ENCODE measurements around the gene PSD.

Gene PSD

DNA sequence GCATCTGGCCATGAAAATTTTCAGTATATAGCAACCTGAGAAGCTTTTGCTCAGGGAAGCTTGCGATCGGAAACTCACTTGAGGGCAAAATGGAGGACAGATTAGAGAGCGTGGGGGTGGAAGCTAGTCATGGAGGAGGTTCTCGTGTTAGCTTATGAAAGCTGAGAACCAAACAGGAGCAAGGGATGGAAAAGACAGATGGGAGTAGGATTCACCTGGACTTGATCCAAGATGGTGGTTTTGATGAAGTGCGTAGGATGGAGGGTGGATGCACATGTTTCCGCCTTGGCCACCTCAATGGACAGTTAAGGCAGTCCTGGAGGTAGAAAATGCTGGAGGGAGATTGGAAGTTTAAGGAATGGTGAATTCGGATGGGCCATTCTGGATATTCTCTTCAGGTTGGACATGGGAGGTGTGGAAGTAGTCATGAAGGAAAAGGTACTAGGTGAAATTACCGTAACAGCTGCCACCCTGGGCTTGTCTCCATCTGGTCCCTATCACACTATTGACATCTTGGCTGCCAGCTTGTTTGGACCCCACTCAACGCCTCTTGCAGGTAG, 39.1 kb upstream of the PSD start:
- Histone ChIP-seq H3K36me3 (ENCODE audit: control insufficient read depth in 2 of 2, insufficient read depth in 1 of 2, low read length in 2 of 2) (peaks cover 6 to 23% of the 10 kb centered on the region in 2 experiments; a peak in 2 of 3 replicates), H3K4me3 (ENCODE audit: low read depth, low read length) (no peak overlapping the region), H3K27ac (ENCODE audit: extremely low read depth, low read depth, low read length) (no peak overlapping the region), H3K4me1 (ENCODE audit: control insufficient read depth, insufficient read depth, low read length) (peaks cover 4% of the 10 kb centered on the region; the same call in 1 of the 2 replicates), H3K9me3 (ENCODE audit: control insufficient read depth, insufficient read depth, low read depth, low read length) (no peaks in the 10 kb centered on the region)
- POLR2A ChIA-PET: no interaction called here
- TF ChIP-seq ZXDB (tag by site-specific recombination; IDR thresholded peaks at IDR 0.05) (no peak), SP3 (tag by site-specific recombination; IDR thresholded peaks at IDR 0.05) (no peak), ZFP69B (tag by site-specific recombination; IDR thresholded peaks at IDR 0.05) (no peak), ZNF677 (tag by site-specific recombination; IDR thresholded peaks at IDR 0.05) (no peak), ZNF121 (tag by site-specific recombination; IDR thresholded peaks at IDR 0.05) (peak; percentile 5; the same call in 1 of the 2 replicates), ZNF585B (tag by site-specific recombination; IDR thresholded peaks at IDR 0.05) (no peak), SP7 (tag by site-specific recombination; IDR thresholded peaks at IDR 0.05) (no peak), YY1 (tag by site-specific recombination; IDR thresholded peaks at IDR 0.05) (no peak), ZFHX2 (tag by site-specific recombination; conservative IDR thresholded peaks at IDR 0.05) (0 out of 2 replicates have a peak, but pooled peaks have one; percentile 10)
- TF ChIP-seq, protein P1, sequence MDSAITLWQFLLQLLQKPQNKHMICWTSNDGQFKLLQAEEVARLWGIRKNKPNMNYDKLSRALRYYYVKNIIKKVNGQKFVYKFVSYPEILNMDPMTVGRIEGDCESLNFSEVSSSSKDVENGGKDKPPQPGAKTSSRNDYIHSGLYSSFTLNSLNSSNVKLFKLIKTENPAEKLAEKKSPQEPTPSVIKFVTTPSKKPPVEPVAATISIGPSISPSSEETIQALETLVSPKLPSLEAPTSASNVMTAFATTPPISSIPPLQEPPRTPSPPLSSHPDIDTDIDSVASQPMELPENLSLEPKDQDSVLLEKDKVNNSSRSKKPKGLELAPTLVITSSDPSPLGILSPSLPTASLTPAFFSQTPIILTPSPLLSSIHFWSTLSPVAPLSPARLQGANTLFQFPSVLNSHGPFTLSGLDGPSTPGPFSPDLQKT (IDR thresholded peaks at IDR 0.05; ENCODE audit: borderline replicate concordance, low read depth, low read length): no peak
- TF ChIP-seq, protein P2, sequence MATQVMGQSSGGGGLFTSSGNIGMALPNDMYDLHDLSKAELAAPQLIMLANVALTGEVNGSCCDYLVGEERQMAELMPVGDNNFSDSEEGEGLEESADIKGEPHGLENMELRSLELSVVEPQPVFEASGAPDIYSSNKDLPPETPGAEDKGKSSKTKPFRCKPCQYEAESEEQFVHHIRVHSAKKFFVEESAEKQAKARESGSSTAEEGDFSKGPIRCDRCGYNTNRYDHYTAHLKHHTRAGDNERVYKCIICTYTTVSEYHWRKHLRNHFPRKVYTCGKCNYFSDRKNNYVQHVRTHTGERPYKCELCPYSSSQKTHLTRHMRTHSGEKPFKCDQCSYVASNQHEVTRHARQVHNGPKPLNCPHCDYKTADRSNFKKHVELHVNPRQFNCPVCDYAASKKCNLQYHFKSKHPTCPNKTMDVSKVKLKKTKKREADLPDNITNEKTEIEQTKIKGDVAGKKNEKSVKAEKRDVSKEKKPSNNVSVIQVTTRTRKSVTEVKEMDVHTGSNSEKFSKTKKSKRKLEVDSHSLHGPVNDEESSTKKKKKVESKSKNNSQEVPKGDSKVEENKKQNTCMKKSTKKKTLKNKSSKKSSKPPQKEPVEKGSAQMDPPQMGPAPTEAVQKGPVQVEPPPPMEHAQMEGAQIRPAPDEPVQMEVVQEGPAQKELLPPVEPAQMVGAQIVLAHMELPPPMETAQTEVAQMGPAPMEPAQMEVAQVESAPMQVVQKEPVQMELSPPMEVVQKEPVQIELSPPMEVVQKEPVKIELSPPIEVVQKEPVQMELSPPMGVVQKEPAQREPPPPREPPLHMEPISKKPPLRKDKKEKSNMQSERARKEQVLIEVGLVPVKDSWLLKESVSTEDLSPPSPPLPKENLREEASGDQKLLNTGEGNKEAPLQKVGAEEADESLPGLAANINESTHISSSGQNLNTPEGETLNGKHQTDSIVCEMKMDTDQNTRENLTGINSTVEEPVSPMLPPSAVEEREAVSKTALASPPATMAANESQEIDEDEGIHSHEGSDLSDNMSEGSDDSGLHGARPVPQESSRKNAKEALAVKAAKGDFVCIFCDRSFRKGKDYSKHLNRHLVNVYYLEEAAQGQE (tag by site-specific recombination; IDR thresholded peaks at IDR 0.05): no peak
- CTCF ChIA-PET: interaction anchor here (0.6 to 1.1 kb wide), 4 partner anchors 113 to 1407 kb away, joined by 3 read pairs; no protein-coding TSS in a partner anchor

DNA sequence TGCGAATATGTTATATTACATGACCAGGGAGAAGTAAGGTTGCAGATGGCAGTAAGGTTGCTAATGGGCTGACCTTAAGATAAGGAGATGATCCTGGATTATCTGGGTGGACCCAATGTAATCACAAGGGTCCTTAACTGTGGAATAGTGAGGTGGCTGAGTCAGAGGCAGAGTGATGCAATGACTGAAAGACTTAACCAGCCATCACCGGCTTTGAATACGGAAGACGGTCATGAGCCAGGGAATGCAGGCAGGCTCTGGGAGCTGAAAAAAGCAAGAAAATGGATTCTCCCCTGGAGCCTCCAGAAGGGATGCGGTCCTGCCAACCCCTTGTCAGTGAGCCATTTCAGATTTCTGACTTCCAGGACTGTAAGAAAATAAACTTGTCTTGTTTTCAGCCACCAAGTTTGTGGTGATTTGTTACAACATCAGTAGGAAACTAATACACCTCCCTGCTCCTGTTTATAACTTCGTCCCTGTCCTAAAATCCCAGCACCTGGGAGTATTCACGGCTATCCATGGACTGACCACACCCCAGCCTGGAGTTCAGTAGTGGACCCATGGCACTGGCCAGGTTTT, 37.4 kb upstream of the PSD start:
- Histone ChIP-seq H3K4me1 (ENCODE audit: control insufficient read depth, insufficient read depth, low read length) (peaks cover 5% of the 10 kb centered on the region; the same call in 1 of the 2 replicates), H3K27ac (ENCODE audit: extremely low read depth, low read depth, low read length) (no peak overlapping the region; the same call in 1 of the 2 replicates), H3K4me3 (ENCODE audit: low read depth, low read length) (no peak overlapping the region), H3K36me3 (ENCODE audit: control insufficient read depth in 2 of 2, insufficient read depth in 1 of 2, low read length in 2 of 2) (peaks cover 14 to 36% of the 10 kb centered on the region in 2 experiments; a peak in 2 of 3 replicates), H3K9me3 (ENCODE audit: control insufficient read depth, insufficient read depth, low read depth, low read length) (no peaks in the 10 kb centered on the region)
- ChIA-PET CTCF (interaction anchor here (0.7 to 1.0 kb wide), 3 partner anchors 61 to 1390 kb away, joined by 3 read pairs; no protein-coding TSS in a partner anchor), POLR2A (interaction anchor here (0.7 to 1.0 kb wide), 3 partner anchors 24 to 59 kb away, joined by 3 to 4 read pairs (median 3); partner anchors contain the start of genes CUEDC2 and FBXL15)
- TF ChIP-seq ZBTB21 (tag by site-specific recombination; IDR thresholded peaks at IDR 0.05) (peak; percentile 49; the same call in 1 of the 2 replicates), KLF1 (tag by site-specific recombination; IDR thresholded peaks at IDR 0.05) (peak; percentile 70), ZNF146 (tag by site-specific recombination; IDR thresholded peaks at IDR 0.05) (no peak), SP7 (tag by site-specific recombination; IDR thresholded peaks at IDR 0.05) (peak; percentile 91), MYNN (tag by site-specific recombination; IDR thresholded peaks at IDR 0.05; ENCODE audit: borderline replicate concordance) (no peak), ZBTB17 (tag by site-specific recombination; IDR thresholded peaks at IDR 0.05) (peak; percentile 74), ZFP69B (tag by site-specific recombination; IDR thresholded peaks at IDR 0.05) (peak; percentile 88), FEZF1 (tag by site-specific recombination; IDR thresholded peaks at IDR 0.05) (no peak), ZNF600 (tag by site-specific recombination; IDR thresholded peaks at IDR 0.05) (peak; percentile 86), ZNF16 (tag by site-specific recombination; IDR thresholded peaks at IDR 0.05; ENCODE audit: low read depth) (no peak), SCRT2 (tag by site-specific recombination; IDR thresholded peaks at IDR 0.05) (no peak)
- TF ChIP-seq, protein P3, sequence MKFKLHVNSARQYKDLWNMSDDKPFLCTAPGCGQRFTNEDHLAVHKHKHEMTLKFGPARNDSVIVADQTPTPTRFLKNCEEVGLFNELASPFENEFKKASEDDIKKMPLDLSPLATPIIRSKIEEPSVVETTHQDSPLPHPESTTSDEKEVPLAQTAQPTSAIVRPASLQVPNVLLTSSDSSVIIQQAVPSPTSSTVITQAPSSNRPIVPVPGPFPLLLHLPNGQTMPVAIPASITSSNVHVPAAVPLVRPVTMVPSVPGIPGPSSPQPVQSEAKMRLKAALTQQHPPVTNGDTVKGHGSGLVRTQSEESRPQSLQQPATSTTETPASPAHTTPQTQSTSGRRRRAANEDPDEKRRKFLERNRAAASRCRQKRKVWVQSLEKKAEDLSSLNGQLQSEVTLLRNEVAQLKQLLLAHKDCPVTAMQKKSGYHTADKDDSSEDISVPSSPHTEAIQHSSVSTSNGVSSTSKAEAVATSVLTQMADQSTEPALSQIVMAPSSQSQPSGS (tag by site-specific recombination; IDR thresholded peaks at IDR 0.05; ENCODE audit: low read depth): peak; percentile 71
- TF ChIP-seq, protein P4, sequence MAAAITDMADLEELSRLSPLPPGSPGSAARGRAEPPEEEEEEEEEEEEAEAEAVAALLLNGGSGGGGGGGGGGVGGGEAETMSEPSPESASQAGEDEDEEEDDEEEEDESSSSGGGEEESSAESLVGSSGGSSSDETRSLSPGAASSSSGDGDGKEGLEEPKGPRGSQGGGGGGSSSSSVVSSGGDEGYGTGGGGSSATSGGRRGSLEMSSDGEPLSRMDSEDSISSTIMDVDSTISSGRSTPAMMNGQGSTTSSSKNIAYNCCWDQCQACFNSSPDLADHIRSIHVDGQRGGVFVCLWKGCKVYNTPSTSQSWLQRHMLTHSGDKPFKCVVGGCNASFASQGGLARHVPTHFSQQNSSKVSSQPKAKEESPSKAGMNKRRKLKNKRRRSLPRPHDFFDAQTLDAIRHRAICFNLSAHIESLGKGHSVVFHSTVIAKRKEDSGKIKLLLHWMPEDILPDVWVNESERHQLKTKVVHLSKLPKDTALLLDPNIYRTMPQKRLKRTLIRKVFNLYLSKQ (tag by site-specific recombination; IDR thresholded peaks at IDR 0.05; ENCODE audit: borderline replicate concordance): no peak
- TF ChIP-seq, protein P5, sequence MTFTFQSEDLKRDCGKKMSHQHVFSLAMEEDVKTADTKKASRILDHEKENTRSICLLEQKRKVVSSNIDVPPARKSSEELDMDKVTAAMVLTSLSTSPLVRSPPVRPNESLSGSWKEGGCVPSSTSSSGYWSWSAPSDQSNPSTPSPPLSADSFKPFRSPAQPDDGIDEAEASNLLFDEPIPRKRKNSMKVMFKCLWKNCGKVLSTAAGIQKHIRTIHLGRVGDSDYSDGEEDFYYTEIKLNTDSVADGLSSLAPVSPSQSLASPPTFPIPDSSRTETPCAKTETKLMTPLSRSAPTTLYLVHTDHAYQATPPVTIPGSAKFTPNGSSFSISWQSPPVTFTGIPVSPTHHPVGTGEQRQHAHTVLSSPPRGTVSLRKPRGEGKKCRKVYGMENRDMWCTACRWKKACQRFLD (tag by site-specific recombination; IDR thresholded peaks at IDR 0.05): no peak
- TF ChIP-seq, protein P6, sequence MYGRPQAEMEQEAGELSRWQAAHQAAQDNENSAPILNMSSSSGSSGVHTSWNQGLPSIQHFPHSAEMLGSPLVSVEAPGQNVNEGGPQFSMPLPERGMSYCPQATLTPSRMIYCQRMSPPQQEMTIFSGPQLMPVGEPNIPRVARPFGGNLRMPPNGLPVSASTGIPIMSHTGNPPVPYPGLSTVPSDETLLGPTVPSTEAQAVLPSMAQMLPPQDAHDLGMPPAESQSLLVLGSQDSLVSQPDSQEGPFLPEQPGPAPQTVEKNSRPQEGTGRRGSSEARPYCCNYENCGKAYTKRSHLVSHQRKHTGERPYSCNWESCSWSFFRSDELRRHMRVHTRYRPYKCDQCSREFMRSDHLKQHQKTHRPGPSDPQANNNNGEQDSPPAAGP (tag by site-specific recombination; IDR thresholded peaks at IDR 0.05): peak; percentile 73; the same call in 1 of the 2 replicates

Data from HEK293 (cell line).